GM19463 (cell line): Measurements from ENCODE around the gene CRYGS.
"Not testable (repeated sequence)": the region's sequence is repeated elsewhere in the genome, so short reads cannot be mapped to it uniquely, and the experiment has no call there.

ENCODE experiments used
- ATAC-seq: cut with Tn5 transposase; IDR thresholded peaks from one replicate; pipeline ENCODE4 v1.9.1; 2021; ENCODE audit warnings: mild to moderate bottlenecking, moderate library complexity; ENCODE audit not compliant: unreplicated experiment

The CRYGS gene

GRCh38 chr3:186564586-186564985 lies 20.4 kb upstream of the CRYGS start:
- ATAC-seq = no peak

- no peak for ATAC-seq
Measured at GRCh38 chr3:186552408-186553031, 8.3 kb upstream of the CRYGS start.

GRCh38 chr3:186551387-186551786 lies 7.2 kb upstream of the CRYGS start:
- ATAC-seq = no peak

DNA sequence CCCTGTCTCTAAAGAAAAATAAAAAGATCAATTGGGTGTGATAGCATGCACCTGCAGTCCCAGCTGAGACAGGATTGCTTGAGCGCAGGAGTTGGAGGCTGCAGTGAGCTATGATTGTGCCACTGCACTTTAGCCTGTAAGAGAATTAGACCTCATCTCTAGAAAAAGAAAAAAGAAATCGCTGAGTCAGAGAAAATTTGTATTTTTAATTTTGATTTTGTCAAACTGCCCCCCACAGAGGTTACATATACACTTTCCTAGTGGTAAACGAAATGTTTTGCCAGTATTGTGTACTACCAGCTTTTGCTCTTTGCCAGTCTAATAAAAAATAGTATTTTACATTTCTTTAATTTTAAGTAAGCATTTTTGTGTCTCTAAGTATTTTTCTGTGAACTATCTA lies 5.3 kb upstream of the CRYGS start:
- ATAC-seq = no peak

DNA sequence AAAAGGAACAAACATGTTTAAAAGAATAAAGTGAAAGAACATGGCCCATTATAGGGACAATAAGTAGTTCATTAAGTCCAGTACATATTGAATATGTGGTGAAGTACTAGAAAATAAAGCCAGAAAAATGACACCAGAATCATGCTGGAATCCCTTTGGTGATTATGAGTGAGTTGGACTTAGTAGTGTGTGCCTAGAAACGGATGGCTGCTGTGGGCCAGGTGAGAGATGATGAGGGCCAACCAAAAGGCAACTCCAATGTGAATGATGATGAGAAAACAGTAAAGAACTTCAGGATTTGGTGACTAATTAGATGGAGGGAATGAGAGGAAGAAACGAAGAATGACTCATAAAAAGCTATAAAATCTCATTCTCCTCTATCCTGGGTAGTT lies 3.3 kb downstream of the CRYGS start:
- ATAC-seq = no peak

GRCh38 chr3:186540221-186540834 lies 3.9 kb downstream of the CRYGS start:
- peak; percentile 47 for ATAC-seq

- no peak for ATAC-seq
Measured at GRCh38 chr3:186538779-186539178, 5.4 kb downstream of the CRYGS start.

DNA sequence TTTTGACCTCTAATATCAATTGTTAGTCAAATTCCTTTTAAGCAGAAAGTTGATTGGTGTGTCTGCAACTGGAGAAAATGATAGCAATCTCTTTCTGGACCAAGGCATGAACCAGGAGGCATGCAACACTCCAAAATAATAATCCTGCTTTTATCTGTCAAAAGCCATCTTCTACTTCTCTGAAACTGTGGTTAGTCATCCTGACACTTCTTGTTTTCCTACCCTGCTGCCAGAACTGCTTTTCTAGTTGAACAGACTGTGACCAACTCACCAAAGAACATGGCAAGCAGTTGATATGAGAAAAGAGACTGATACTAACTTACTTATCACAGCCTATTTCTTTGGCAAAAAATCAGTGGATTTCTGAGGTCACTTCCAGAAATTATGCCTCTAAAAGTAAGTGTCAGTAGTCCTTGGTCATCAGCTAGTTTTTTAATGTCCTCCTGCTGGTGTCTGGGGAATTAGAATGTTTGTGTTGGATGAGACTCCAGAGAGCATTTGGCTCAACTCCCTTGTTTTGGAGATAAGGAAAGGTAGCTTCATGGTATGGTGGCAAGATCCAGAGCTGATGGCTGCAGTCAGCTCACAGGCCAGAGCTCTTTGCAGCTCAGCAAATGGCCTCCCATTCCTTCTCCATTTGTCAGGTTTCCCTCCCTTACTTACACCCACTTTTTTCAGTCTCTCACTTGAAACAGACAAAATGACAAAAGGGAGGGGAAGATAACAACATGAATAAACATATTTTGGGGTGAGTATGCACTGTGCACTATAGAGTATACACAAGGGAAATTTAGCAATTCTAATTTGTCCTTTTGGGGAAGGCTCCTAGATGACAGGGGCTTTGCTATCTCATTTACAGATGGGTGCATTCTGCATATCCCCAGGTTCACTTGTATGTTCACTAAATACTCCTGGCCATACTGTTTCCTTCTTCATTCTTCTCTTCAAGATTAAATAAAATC lies 7.0 kb downstream of the CRYGS start:
- ATAC-seq = no peak

DNA sequence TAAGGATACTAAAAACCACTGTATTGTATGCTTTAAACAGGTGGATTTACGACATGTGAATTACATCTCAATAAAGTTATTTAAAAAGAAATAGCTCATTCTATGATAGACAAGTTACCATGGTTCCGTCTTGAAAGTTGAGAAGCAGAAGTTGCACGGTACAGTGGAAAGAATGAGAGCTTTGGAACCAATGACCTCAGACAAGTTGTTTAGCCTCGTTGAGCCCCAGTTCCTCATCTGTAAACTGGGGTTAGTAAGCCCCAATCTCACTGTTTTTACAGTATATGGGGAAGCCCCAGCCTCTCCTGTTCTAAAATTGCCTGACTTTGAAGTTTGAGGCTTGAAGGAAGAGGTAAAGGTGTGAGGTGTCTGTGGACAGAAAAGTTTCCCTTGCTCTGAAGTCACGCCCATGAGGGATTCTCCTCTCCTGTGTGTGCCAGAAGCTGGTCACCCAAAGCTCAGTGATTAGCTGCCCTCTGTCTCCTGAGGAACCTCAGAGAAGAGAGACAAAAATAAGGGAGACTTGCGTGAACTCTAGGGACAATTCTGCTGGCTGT lies 10.0 kb downstream of the CRYGS start:
- peak; percentile 72 for ATAC-seq

DNA sequence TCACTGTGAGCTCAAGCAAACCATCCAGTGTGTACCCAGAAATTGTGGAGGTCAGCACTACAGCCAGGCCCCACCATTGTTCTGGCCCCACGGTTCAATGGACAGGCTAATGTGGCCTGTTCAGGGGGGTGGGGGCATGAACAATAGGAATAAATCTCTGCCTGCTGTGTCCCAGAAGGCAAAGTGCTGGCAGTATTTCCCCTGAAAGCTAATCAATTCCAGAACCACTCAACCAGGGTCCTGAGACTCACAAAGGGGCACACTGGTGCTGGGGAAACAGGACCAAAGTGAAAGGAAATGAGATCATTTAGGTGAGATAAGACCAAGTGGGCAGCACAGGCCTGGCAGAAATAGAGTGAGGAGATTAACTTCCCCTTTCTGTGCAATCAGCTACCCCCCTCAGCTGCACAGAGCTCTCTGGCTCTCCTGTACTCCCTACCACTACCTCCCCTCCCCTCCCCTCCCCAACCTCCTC lies 11.5 kb downstream of the CRYGS start:
- ATAC-seq = peak; percentile 59

DNA sequence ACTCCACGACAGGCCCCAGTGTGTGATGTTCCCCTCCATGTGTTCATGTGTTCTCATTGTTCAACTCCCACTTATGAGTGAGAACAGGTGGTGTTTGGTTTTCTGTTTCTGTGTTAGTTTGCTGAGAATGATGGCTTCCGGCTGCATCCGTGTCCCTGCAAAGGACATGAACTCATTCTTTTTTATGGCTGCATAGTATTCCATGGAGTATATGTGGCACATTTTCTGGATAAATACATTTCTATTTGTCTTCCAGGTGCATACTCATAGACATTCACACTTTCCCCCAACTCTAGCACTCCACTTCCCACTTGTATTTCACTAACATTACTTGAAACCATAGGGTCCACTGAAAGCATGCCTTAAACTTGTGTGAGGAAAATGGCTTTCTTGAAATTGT lies 12.5 kb downstream of the CRYGS start:
- not testable (repeated sequence) for ATAC-seq

DNA sequence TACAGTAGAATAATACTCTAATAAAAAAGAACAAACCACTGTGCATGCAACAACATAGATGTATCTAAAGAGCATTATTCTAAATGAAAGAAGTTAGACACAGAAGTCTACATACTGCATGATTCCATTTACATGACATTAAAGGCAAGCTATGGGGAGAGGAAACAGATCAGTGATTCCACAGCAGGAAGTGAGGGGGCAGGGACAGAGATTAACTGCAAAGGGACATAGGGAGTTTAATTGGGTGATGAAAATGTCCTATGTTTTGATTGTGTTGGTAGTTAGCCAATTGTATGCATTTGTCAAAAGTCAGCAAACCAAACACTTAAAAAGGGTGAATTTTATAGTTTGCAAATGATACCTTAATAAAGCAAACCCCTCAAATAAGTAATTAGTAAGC lies 13.8 kb downstream of the CRYGS start:
- no peak for ATAC-seq

GRCh38 chr3:186529201-186529999 lies 14.8 kb downstream of the CRYGS start:
- ATAC-seq = no peak

GRCh38 chr3:186526256-186526606 lies 17.9 kb downstream of the CRYGS start:
- ATAC-seq = peak; percentile 49

DNA sequence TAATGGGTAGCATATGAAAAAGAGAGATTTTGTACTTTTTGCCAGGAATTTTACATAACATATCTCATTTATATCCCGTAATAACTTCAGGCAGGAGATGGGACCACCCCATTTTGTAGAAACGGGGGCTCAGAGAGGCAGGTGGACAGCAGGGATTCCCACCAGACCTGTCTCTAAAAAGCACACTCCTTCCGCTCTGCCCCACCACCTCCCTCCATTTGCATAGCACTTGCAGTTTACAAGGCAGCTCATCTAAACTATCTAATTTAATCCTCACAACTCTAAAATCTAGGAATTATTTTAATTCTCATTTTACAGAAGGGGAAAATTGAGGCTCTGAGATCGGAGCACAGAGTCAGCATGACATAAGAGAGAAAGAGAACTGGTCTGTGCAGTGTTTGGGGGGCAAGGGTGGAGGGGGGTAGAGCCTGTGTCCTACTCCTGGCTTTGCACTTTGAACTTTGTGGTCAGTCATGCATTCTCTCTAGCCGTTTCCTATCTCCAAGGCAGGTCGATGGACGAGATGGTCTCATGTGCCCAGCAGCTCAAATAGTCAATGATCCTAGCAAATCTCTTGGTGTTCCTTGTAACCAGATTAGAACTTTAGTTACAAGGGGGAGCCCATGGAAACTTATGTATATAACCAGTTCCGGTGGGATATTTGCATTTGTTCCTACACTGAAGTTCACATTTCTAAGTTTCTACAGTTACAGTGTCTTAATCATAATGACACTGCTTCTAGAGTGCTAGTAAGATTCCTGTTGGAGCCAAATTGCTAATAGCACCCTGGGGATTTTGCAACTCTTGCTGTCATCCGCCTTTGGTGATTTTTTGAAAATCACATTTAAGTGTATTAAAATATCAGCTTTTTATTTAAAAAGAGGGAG lies 18.6 kb downstream of the CRYGS start:
- ATAC-seq = no peak

- ATAC-seq = no peak
Measured at GRCh38 chr3:186524616-186525015, 19.6 kb downstream of the CRYGS start.

GRCh38 chr3:186523434-186523833 lies 20.7 kb downstream of the CRYGS start:
- ATAC-seq = no peak

- ATAC-seq = no peak
Measured at GRCh38 chr3:186523022-186523421, 21.2 kb downstream of the CRYGS start.

DNA sequence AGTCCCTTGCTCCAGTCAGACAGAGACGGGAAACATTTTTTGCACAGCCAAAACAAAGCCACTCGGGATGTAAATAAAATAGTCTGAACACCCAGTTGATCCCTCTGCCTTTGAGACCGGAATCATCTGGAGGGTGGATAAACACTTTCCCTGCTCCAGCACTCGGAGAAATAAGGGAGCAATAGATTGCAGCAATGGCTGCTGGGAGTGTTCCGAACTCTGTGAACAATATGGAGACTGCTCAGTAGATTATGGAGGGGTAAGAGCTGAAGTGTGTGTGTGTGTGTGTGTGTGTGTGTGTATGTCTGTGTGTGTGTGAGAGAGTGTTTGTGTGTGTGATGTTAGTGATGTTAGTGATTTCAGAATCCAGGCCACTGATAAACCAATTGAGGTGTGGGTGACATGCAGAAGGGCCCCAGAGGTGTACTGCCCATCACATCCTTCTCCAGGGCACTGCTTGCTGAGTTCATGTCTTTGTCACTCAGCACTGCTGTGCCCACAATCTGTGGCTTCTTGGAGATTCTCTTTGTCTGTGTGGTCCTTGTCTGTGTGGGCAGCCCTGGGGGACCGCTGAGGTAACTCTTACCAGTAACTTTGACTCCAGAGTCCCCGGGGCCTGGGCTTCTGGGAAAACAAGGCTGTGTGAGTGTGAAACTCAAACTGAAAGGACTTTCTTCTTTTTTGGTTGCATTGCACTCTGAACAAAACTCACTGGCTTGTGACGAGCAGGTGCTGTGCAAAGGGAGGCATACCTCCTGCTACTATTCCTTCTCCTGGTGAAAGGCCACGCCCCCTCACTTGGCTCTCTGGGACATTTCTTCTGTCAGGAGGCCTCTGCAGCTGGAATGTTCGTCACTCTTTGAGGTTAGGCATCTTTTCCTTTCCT lies 23.0 kb downstream of the CRYGS start:
- peak; percentile 53 for ATAC-seq
